K562 (cell line): ENCODE results near the gene TP53BP1. TPM values are rescaled to one million over a fixed set of nuclear protein-coding genes. Genes with fewer than 3 reads are reported as not detected.
A peak's percentile ranks its signal among the peaks of the same experiment; 100 is the strongest.

Experiments used
- E2F6 ChIP-seq, 2 experiments: IDR thresholded peaks; 2 replicates each; pipeline ENCODE4 v1.6.1; 2011; ENCODE audit warnings: borderline replicate concordance in 1 of 2, control low read depth in 1 of 2, low read depth in 1 of 2, low read length in 1 of 2, mild to moderate bottlenecking in 1 of 2, mixed read lengths in 1 of 2, moderate library complexity in 1 of 2; ENCODE audit not compliant: insufficient read depth in 1 of 2, insufficient read length in 1 of 2, poor library complexity in 1 of 2, severe bottlenecking in 1 of 2; ENCODE audit errors: extremely low read depth in 1 of 2
- JUN ChIP-seq, 2 experiments: sonication (generic) in 1 of 2; formaldehyde crosslinking in 1 of 2; IDR thresholded peaks; 2 replicates each; pipeline versions ENCODE4 v1.6.1 to v1.8.0; 2012 to 2022; ENCODE audit warnings: borderline replicate concordance in 2 of 2, mild to moderate bottlenecking in 2 of 2, improper control_type of control experiment in 1 of 2, low read depth in 1 of 2, low read length in 1 of 2, missing genetic modification reagents in 1 of 2
- L3MBTL2 ChIP-seq: fragments of 450-650 bp; IDR thresholded peaks from 2 replicates; pipeline ENCODE4 v1.6.1; 2016; ENCODE audit warnings: mild to moderate bottlenecking, moderate library complexity
- NCOA4 ChIP-seq: fragments of 450-650 bp; IDR thresholded peaks from 2 replicates; pipeline ENCODE4 v1.6.1; 2018; ENCODE audit warnings: mild to moderate bottlenecking; ENCODE audit not compliant: partially characterized antibody
- SFPQ ChIP-seq: fragments of 200-400 bp; formaldehyde crosslinking; IDR thresholded peaks from 2 replicates; pipeline ENCODE4 v1.6.1; 2017; ENCODE audit warnings: mild to moderate bottlenecking, low read depth, low read length, moderate library complexity
- TRIM25 ChIP-seq: fragments of 450-650 bp; IDR thresholded peaks from 2 replicates; pipeline ENCODE4 v1.7.0; 2016; ENCODE audit warnings: borderline replicate concordance
- XRCC5 ChIP-seq: fragments of 200-400 bp; formaldehyde crosslinking; IDR thresholded peaks from 2 replicates; pipeline ENCODE4 v1.6.1; 2017; ENCODE audit warnings: low read depth, mild to moderate bottlenecking, low read length
- ZNF699 ChIP-seq: fragments of 250-450 bp; sonication (Bioruptor Pico); IDR thresholded peaks from 2 replicates; pipeline ENCODE4 v1.8.0; 2021; ENCODE audit warnings: mild to moderate bottlenecking, moderate library complexity; ENCODE audit not compliant: insufficient replicate concordance
- polyA plus RNA-seq, 8 experiments: library from polyadenylated mRNA; depleted of rRNA in 4 of 8; stranded (reverse) in 5 of 8; unstranded in 3 of 8; fragments of >200 nt; fragmentation: Nextera tagmentation in 2 of 8; fragmentation: Illumina TruSeq in 1 of 8; extraction: Ambion mirVana in 2 of 8; extraction: Trizol in 1 of 8; gene quantifications; 2 replicates each; pipeline versions ENCODE4 v1.2.1 to v1.2.3, GENCODE V29; 2011 to 2014; ENCODE audit warnings: inconsistent platforms in 1 of 8, missing spikeins in 1 of 8
- total RNA-seq, 7 experiments: library from RNA; depleted of rRNA in 6 of 7; stranded (reverse); fragments of >200 nt in 6 of 7; fragmentation: Illumina TruSeq in 2 of 7; extraction: Trizol in 2 of 7; gene quantifications; 2 replicates each; pipeline versions ENCODE4 v1.2.1 to v1.2.3, GENCODE V29; 2011 to 2021; ENCODE audit warnings: low replicate concordance in 1 of 7
- TF ChIP-seq, protein P1 (sequence below): fragments of 150-350 bp; IDR thresholded peaks from 2 replicates; pipeline ENCODE4 v1.6.1; 2014; ENCODE audit warnings: low read depth, mild to moderate bottlenecking, low read length, borderline replicate concordance
- TF ChIP-seq, protein P2 (sequence below): fragments of 250-450 bp; sonication (Bioruptor Pico); IDR thresholded peaks from 2 replicates; pipeline ENCODE4 v1.8.0; 2022; ENCODE audit warnings: moderate library complexity, mild to moderate bottlenecking, inconsistent platforms
- TF ChIP-seq, protein P3 (sequence below), 2 experiments: fragments of 450-650 bp; IDR thresholded peaks; 2 replicates each; pipeline ENCODE4 v1.6.1; 2016

TP53BP1 gene
- total and polyA plus RNA-seq, 9 of the 15 experiments (the other 6 are each of a cell fraction or from before 2014, with no cell fraction given) = 5.7 to 63.3 (median 30.9) TPM

DNA sequence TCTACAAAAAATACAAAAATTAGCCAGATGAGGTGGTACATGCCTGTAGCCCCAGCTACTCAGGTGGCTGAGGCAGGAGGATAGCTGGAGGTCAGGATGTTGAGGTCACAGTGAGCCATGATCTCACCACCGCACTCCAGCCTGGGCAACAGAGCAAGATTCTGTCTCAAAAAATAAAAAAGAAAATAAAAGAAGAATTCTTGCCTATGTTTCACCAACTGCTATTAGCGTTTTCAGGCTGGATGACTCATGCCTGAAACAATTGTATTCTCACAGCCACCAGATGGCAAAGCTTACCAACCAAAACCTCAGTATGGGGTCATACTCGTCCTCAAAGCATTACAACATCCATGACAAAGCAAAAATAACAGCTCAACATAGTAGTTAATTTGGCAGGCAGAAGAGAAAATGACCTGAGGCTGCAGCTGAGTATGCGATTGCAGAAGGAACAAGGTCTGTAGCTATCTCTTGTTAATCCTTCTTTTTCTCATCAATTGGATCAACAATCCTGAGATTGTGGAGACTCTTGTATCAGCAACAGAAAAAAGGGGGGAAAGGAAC is 52.2 kb downstream of the TP53BP1 start (continued):
- TF ChIP-seq, protein P1, sequence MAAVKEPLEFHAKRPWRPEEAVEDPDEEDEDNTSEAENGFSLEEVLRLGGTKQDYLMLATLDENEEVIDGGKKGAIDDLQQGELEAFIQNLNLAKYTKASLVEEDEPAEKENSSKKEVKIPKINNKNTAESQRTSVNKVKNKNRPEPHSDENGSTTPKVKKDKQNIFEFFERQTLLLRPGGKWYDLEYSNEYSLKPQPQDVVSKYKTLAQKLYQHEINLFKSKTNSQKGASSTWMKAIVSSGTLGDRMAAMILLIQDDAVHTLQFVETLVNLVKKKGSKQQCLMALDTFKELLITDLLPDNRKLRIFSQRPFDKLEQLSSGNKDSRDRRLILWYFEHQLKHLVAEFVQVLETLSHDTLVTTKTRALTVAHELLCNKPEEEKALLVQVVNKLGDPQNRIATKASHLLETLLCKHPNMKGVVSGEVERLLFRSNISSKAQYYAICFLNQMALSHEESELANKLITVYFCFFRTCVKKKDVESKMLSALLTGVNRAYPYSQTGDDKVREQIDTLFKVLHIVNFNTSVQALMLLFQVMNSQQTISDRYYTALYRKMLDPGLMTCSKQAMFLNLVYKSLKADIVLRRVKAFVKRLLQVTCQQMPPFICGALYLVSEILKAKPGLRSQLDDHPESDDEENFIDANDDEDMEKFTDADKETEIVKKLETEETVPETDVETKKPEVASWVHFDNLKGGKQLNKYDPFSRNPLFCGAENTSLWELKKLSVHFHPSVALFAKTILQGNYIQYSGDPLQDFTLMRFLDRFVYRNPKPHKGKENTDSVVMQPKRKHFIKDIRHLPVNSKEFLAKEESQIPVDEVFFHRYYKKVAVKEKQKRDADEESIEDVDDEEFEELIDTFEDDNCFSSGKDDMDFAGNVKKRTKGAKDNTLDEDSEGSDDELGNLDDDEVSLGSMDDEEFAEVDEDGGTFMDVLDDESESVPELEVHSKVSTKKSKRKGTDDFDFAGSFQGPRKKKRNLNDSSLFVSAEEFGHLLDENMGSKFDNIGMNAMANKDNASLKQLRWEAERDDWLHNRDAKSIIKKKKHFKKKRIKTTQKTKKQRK = no peak
- no peak for TF ChIP-seq E2F6 (IDR thresholded peaks at IDR 0.05; ENCODE audit: borderline replicate concordance in 1 of 2, extremely low read depth in 1 of 2, insufficient read depth in 1 of 2, insufficient read length in 1 of 2, low read depth in 1 of 2, low read length in 1 of 2, poor library complexity in 1 of 2, severe bottlenecking in 1 of 2)
- TF ChIP-seq NCOA4 = no peak
- TF ChIP-seq JUN (IDR thresholded peaks at IDR 0.05; ENCODE audit: borderline replicate concordance, low read depth, low read length) = peak; percentile 95
- TF ChIP-seq JUN (CRISPR knock-in tag; IDR thresholded peaks at IDR 0.05; ENCODE audit: borderline replicate concordance) = peak; percentile 67; the same call in 1 of the 2 replicates
- no peak for TF ChIP-seq SFPQ
- TF ChIP-seq, protein P2, sequence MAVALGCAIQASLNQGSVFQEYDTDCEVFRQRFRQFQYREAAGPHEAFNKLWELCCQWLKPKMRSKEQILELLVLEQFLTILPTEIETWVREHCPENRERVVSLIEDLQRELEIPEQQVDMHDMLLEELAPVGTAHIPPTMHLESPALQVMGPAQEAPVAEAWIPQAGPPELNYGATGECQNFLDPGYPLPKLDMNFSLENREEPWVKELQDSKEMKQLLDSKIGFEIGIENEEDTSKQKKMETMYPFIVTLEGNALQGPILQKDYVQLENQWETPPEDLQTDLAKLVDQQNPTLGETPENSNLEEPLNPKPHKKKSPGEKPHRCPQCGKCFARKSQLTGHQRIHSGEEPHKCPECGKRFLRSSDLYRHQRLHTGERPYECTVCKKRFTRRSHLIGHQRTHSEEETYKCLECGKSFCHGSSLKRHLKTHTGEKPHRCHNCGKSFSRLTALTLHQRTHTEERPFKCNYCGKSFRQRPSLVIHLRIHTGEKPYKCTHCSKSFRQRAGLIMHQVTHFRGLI (CRISPR knock-in tag) = no peak
- no peak for TF ChIP-seq L3MBTL2
- TF ChIP-seq TRIM25 = no peak
- TF ChIP-seq XRCC5 = no peak
- TF ChIP-seq, protein P3, sequence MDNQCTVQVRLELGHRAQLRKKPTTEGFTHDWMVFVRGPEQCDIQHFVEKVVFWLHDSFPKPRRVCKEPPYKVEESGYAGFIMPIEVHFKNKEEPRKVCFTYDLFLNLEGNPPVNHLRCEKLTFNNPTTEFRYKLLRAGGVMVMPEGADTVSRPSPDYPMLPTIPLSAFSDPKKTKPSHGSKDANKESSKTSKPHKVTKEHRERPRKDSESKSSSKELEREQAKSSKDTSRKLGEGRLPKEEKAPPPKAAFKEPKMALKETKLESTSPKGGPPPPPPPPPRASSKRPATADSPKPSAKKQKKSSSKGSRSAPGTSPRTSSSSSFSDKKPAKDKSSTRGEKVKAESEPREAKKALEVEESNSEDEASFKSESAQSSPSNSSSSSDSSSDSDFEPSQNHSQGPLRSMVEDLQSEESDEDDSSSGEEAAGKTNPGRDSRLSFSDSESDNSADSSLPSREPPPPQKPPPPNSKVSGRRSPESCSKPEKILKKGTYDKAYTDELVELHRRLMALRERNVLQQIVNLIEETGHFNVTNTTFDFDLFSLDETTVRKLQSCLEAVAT (IDR thresholded peaks at IDR 0.05) = no peak
- TF ChIP-seq ZNF699 = no peak
